HCT116 (cell line): Measurements from ENCODE around the gene RALGPS1. TPM values are rescaled to one million over a fixed set of nuclear protein-coding genes. Genes with fewer than 3 reads are reported as not detected.

ENCODE experiments used
- ATAC-seq: fragments of 200-7000 bp; cut with Tn5 transposase; 2 replicates; pipeline ENCODE4 v1.9.1; 2020; ENCODE audit warnings: mild to moderate bottlenecking, moderate library complexity
- BruUV-seq: library from RNA; stranded (reverse); fragments of 400-500 nt; replicated peaks from 2 replicates; lab custom pipeline; 2021; lab: Mats Ljungman, UMichigan
- CTCF ChIA-PET: fragments of 300-600 bp; sonication (Branson Sonifier 250); formaldehyde crosslinking; loops from one replicate; lab custom pipeline; 2021; ENCODE audit warnings: antibody characterized with exemption; lab: Charles Lee
- POLR2A ChIA-PET: fragments of 300-600, 350-600 bp; sonication (Branson Sonifier 250); formaldehyde crosslinking; loops from one replicate; lab custom pipeline; 2021; ENCODE audit warnings: antibody characterized with exemption; lab: Charles Lee
- RAD21 ChIA-PET, 2 experiments: fragments of 300-600 bp; sonication (Branson Sonifier 250); formaldehyde crosslinking; loops; one replicate each; lab custom pipeline; 2023; ENCODE audit warnings: low total read pairs in 2 of 2; ENCODE audit not compliant: uncharacterized antibody in 2 of 2, unreplicated experiment in 2 of 2, low non-redundant PET in 1 of 2; lab: Charles Lee
- DNase-seq: peaks from one replicate; pipeline ENCODE4 v3.0.0-alpha.2; 2010; ENCODE audit warnings: low read depth, low spot score
- H2AFZ ChIP-seq: fragments of 200-600 bp; shearing (Covaris generic), sonication (generic); 2 replicates; pipeline ENCODE4 v1.6.1; 2017; ENCODE audit warnings: low read depth, mixed run types, mixed read lengths, antibody characterized with exemption, low read length; ENCODE audit not compliant: poor library complexity, severe bottlenecking
- H3K27ac ChIP-seq: 2 replicates; pipeline ENCODE4 v1.5.1; 2012; ENCODE audit warnings: low read depth, low read length
- H3K27me3 ChIP-seq: fragments of 200-600 bp; sonication (generic); 2 replicates; pipeline ENCODE4 v1.6.1; 2016; ENCODE audit warnings: mixed run types, low read length, mixed read lengths; ENCODE audit not compliant: insufficient read depth
- H3K36me3 ChIP-seq, 2 experiments: fragments of 200-500 bp in 1 of 2; fragments of 200-600 bp in 1 of 2; sonication (Bioruptor generic) in 1 of 2; sonication (generic) in 1 of 2; 2 replicates each; pipeline versions ENCODE4 v1.5.1 to v1.6.1; 2014 to 2016; ENCODE audit warnings: low read length in 2 of 2, inconsistent platforms in 1 of 2, mixed read lengths in 1 of 2, mixed run types in 1 of 2; ENCODE audit not compliant: insufficient read depth in 2 of 2, control insufficient read depth in 1 of 2
- H3K4me1 ChIP-seq, 2 experiments: fragments of 200-600 bp in 1 of 2; sonication (generic) in 1 of 2; 2 replicates each; pipeline versions ENCODE4 v1.5.1 to v1.6.1; 2012 to 2017; ENCODE audit warnings: low read length in 2 of 2, inconsistent platforms in 1 of 2, mild to moderate bottlenecking in 1 of 2, mixed read lengths in 1 of 2, mixed run types in 1 of 2, moderate library complexity in 1 of 2; ENCODE audit not compliant: insufficient read depth in 2 of 2, control insufficient read depth in 1 of 2
- H3K4me2 ChIP-seq: fragments of 200-600 bp; sonication (generic); 2 replicates; pipeline ENCODE4 v1.6.1; 2017; ENCODE audit warnings: mixed run types, low read length, mixed read lengths
- H3K4me3 ChIP-seq, 2 experiments: fragments of 200-600 bp in 1 of 2; sonication (generic) in 1 of 2; replicated peaks in 1 of 2; 2 replicates each; pipeline ENCODE4 v1.5.1; 2011 to 2016; ENCODE audit warnings: low read length in 2 of 2, control low read depth in 1 of 2, low read depth in 1 of 2, mild to moderate bottlenecking in 1 of 2, mixed read lengths in 1 of 2, mixed run types in 1 of 2
- H3K79me2 ChIP-seq: fragments of 200-600 bp; sonication (generic); 2 replicates; pipeline ENCODE4 v1.6.1; 2017; ENCODE audit warnings: mild to moderate bottlenecking, mixed run types, low read length, moderate library complexity, mixed read lengths; ENCODE audit not compliant: insufficient read depth
- H3K9ac ChIP-seq: fragments of 200-600 bp; sonication (generic); 2 replicates; pipeline ENCODE4 v1.6.1; 2016; ENCODE audit warnings: low read length, mixed read lengths
- H3K9me2 ChIP-seq: fragments of 200-600 bp; sonication (generic), shearing (Covaris generic); 2 replicates; pipeline ENCODE4 v1.6.1; 2017; ENCODE audit warnings: mixed run types, mild to moderate bottlenecking, moderate library complexity; ENCODE audit not compliant: insufficient read depth
- H3K9me3 ChIP-seq, 2 experiments: fragments of 200-500 bp in 1 of 2; fragments of 200-600 bp in 1 of 2; sonication (Bioruptor generic) in 1 of 2; sonication (generic) in 1 of 2; 2 replicates each; pipeline ENCODE4 v1.6.1; 2014 to 2017; ENCODE audit warnings: low read length in 2 of 2, mixed read lengths in 2 of 2, inconsistent platforms in 1 of 2, low read depth in 1 of 2, mild to moderate bottlenecking in 1 of 2, mixed run types in 1 of 2, moderate library complexity in 1 of 2; ENCODE audit not compliant: control insufficient read depth in 1 of 2, insufficient read depth in 1 of 2
- H4K20me1 ChIP-seq: fragments of 200-600 bp; sonication (generic), shearing (Covaris generic); 2 replicates; pipeline ENCODE4 v1.6.1; 2017; ENCODE audit warnings: mixed run types, mild to moderate bottlenecking, moderate library complexity; ENCODE audit not compliant: insufficient read depth
- EZH2phosphoT487 ChIP-seq: fragments of 200-600 bp; IDR thresholded peaks from 2 replicates; pipeline ENCODE4 v1.6.1; 2018; ENCODE audit warnings: antibody characterized with exemption, borderline replicate concordance
- FOSL1 ChIP-seq: IDR thresholded peaks from 2 replicates; pipeline ENCODE4 v1.6.1; 2012; ENCODE audit warnings: low read depth
- RAD21 ChIP-seq: IDR thresholded peaks from 2 replicates; pipeline ENCODE4 v1.6.1; 2012; ENCODE audit warnings: low read depth, mild to moderate bottlenecking
- REST ChIP-seq: IDR thresholded peaks from 2 replicates; pipeline ENCODE4 v1.6.1; 2012; ENCODE audit warnings: low read depth
- SP1 ChIP-seq: IDR thresholded peaks from 2 replicates; pipeline ENCODE4 v1.6.1; 2012; ENCODE audit warnings: low read depth
- SRF ChIP-seq: IDR thresholded peaks from 2 replicates; pipeline ENCODE4 v1.6.1; 2012; ENCODE audit warnings: low read depth
- YY1 ChIP-seq: IDR thresholded peaks from 2 replicates; pipeline ENCODE4 v1.6.1; 2011; ENCODE audit warnings: low read length, low read depth, moderate library complexity, mild to moderate bottlenecking; ENCODE audit not compliant: insufficient replicate concordance; ENCODE audit errors: extremely low read depth
- ZFX ChIP-seq: fragments of 450-650 bp; IDR thresholded peaks from 2 replicates; pipeline ENCODE4 v1.6.1; 2017
- ZNF274 ChIP-seq: fragments of 200-500 bp; sonication (Bioruptor generic); IDR thresholded peaks from 2 replicates; pipeline ENCODE4 v1.6.1; 2014; ENCODE audit warnings: mild to moderate bottlenecking, low read depth, low read length, inconsistent platforms
- intact Hi-C: fragments of 100-400 bp; cut with micrococcal nuclease; formaldehyde crosslinking; loops from 2 replicates; pipeline ENCODE4 v1.10.0; 2022
- total RNA-seq: library from RNA; stranded (reverse); gene quantifications from one replicate; pipeline ENCODE4 v1.2.1, GENCODE V29; 2021; ENCODE audit not compliant: unreplicated experiment
- TF ChIP-seq, protein P1 (sequence below): IDR thresholded peaks from 2 replicates; pipeline ENCODE4 v1.6.1; 2012

RALGPS1 gene
- total RNA-seq, 1 experiment from 2014 or later = 7.6 TPM

- Histone ChIP-seq H3K9me2 (no peaks in the 10 kb centered on the region), H3K27me3 (peaks cover 19% of the 10 kb centered on the region; the same call in 1 of the 2 replicates), H3K79me2 (peaks cover 4% of the 10 kb centered on the region; the same call in 1 of the 2 replicates), H4K20me1 (no peaks in the 10 kb centered on the region), H3K9me3 (no peaks in the 10 kb centered on the region), H3K4me3 (no peak overlapping the region), H3K36me3 (no peaks in the 10 kb centered on the region), H3K4me1 (peaks cover 8 to 26% of the 10 kb centered on the region in 2 experiments; a peak in 3 of 4 replicates), H2AFZ (no peak overlapping the region), H3K9ac (no peak overlapping the region), H3K27ac (no peak overlapping the region), H3K4me2 (no peak overlapping the region)
- TF ChIP-seq ZFX = no peak
- no peak for TF ChIP-seq YY1
- TF ChIP-seq, protein P1, sequence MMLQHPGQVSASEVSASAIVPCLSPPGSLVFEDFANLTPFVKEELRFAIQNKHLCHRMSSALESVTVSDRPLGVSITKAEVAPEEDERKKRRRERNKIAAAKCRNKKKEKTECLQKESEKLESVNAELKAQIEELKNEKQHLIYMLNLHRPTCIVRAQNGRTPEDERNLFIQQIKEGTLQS = no peak
- TF ChIP-seq FOSL1 = no peak
- TF ChIP-seq SP1 = no peak
- TF ChIP-seq ZNF274 = no peak
- TF ChIP-seq RAD21 = no peak
- TF ChIP-seq EZH2phosphoT487 = no peak
- TF ChIP-seq REST = no peak
- TF ChIP-seq SRF = no peak
- ATAC-seq = no peak
- intact Hi-C loops = no loop called here
- ChIA-PET POLR2A (no interaction called here), RAD21 (no interaction called here), CTCF (interaction anchor here (2.8 kb wide), 1 partner anchor 8 kb away, joined by 24 read pairs; no protein-coding TSS in a partner anchor)
- BruUV-seq = no TSS peak
- DNase-seq = no peak
These were observed 308.0 kb downstream of the RALGPS1 start for GRCh38 chr9:127222388-127223095.
